Measurements from ENCODE around the gene MRPL23. TPM values are rescaled to one million over a fixed set of nuclear protein-coding genes. Genes with fewer than 3 reads are reported as not detected.

The MRPL23 gene
- total and polyA plus RNA-seq, 2 of the 13 experiments (the other 11 are each of a cell fraction or from before 2014, with no cell fraction given), result 67.8 to 123 TPM

DNA sequence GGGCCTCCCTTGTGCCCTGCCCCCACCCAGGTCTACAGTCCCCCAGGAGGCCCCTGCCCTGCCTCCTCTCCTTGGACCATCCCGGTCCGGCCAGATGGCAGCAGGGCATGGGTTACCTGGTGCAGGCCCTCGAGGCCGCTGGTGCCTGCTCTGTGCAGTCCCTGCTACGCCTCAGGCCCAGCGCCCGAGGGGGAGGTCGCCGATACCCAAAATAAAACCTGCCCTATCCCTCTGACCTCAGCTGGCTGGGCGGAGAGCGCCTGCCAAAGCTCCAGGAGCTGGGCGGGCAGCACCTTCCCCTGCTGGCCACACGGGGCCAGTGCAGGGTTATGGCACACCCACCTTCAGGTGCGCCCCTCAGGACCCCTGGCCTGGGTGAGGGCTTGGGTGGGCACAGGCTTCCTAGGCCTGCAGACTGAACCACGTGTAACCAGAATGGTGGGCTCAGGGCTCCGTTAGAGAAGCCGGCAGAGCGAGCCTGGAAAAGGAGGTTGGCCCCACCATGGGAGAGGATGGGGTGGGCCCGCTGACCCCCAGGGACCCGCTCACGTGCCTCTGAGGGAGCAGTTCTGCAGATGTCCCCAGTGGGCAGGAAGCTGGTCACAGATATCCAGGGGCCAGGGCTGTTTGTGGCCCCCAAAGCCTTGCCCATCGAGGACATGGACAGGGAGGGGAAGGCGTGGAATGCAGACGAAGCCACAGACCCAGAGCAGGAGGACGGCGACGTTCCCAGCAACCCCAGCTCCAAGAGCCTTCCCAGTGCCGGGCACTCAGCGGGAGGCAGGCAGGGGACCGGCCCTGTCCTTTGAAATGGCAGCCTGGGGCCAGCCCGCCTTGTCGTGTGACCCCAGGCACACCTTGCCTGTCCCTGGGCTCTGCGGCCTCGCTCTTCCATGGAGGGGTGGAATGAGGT, 29.4 kb upstream of the MRPL23 start (continued):
- TF ChIP-seq, protein P1, sequence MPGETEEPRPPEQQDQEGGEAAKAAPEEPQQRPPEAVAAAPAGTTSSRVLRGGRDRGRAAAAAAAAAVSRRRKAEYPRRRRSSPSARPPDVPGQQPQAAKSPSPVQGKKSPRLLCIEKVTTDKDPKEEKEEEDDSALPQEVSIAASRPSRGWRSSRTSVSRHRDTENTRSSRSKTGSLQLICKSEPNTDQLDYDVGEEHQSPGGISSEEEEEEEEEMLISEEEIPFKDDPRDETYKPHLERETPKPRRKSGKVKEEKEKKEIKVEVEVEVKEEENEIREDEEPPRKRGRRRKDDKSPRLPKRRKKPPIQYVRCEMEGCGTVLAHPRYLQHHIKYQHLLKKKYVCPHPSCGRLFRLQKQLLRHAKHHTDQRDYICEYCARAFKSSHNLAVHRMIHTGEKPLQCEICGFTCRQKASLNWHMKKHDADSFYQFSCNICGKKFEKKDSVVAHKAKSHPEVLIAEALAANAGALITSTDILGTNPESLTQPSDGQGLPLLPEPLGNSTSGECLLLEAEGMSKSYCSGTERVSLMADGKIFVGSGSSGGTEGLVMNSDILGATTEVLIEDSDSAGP (CRISPR knock-in tag; IDR thresholded peaks at IDR 0.05; ENCODE audit: borderline replicate concordance), result 0 out of 2 replicates have a peak, but pooled peaks have one; percentile 31
- TF ChIP-seq HOXD1 (CRISPR knock-in tag; IDR thresholded peaks at IDR 0.05) (no peak), ZBTB42 (CRISPR knock-in tag; IDR thresholded peaks at IDR 0.05) (no peak), MAFK (conservative IDR thresholded peaks at IDR 0.05 in 1 of 2, IDR thresholded peaks at IDR 0.05 in 1 of 2; ENCODE audit: low read length in 2 of 2) (no peak), ZNF558 (CRISPR knock-in tag; IDR thresholded peaks at IDR 0.05; ENCODE audit: borderline replicate concordance) (no peak), ZIK1 (CRISPR knock-in tag; IDR thresholded peaks at IDR 0.05; ENCODE audit: borderline replicate concordance, low read depth) (no peak), SOX5 (CRISPR knock-in tag; IDR thresholded peaks at IDR 0.05; ENCODE audit: borderline replicate concordance) (no peak), EZH2 (conservative IDR thresholded peaks at IDR 0.05; ENCODE audit: low read depth, low read length) (0 out of 2 replicates have a peak, but pooled peaks have one; percentile 15), ZNF496 (CRISPR knock-in tag; IDR thresholded peaks at IDR 0.05; ENCODE audit: insufficient replicate concordance) (no peak), ZNF614 (CRISPR knock-in tag; IDR thresholded peaks at IDR 0.05; ENCODE audit: borderline replicate concordance) (no peak), HNRNPK (IDR thresholded peaks at IDR 0.05; ENCODE audit: low read depth, low read length, poor library complexity, severe bottlenecking) (no peak), ZNF839 (CRISPR knock-in tag; IDR thresholded peaks at IDR 0.05; ENCODE audit: borderline replicate concordance) (no peak), ZNF44 (CRISPR knock-in tag; IDR thresholded peaks at IDR 0.05) (no peak)
- TF ChIP-seq, protein P2, sequence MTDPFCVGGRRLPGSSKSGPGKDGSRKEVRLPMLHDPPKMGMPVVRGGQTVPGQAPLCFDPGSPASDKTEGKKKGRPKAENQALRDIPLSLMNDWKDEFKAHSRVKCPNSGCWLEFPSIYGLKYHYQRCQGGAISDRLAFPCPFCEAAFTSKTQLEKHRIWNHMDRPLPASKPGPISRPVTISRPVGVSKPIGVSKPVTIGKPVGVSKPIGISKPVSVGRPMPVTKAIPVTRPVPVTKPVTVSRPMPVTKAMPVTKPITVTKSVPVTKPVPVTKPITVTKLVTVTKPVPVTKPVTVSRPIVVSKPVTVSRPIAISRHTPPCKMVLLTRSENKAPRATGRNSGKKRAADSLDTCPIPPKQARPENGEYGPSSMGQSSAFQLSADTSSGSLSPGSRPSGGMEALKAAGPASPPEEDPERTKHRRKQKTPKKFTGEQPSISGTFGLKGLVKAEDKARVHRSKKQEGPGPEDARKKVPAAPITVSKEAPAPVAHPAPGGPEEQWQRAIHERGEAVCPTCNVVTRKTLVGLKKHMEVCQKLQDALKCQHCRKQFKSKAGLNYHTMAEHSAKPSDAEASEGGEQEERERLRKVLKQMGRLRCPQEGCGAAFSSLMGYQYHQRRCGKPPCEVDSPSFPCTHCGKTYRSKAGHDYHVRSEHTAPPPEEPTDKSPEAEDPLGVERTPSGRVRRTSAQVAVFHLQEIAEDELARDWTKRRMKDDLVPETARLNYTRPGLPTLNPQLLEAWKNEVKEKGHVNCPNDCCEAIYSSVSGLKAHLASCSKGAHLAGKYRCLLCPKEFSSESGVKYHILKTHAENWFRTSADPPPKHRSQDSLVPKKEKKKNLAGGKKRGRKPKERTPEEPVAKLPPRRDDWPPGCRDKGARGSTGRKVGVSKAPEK (CRISPR knock-in tag; IDR thresholded peaks at IDR 0.05; ENCODE audit: borderline replicate concordance), result no peak
- TF ChIP-seq, protein P3, sequence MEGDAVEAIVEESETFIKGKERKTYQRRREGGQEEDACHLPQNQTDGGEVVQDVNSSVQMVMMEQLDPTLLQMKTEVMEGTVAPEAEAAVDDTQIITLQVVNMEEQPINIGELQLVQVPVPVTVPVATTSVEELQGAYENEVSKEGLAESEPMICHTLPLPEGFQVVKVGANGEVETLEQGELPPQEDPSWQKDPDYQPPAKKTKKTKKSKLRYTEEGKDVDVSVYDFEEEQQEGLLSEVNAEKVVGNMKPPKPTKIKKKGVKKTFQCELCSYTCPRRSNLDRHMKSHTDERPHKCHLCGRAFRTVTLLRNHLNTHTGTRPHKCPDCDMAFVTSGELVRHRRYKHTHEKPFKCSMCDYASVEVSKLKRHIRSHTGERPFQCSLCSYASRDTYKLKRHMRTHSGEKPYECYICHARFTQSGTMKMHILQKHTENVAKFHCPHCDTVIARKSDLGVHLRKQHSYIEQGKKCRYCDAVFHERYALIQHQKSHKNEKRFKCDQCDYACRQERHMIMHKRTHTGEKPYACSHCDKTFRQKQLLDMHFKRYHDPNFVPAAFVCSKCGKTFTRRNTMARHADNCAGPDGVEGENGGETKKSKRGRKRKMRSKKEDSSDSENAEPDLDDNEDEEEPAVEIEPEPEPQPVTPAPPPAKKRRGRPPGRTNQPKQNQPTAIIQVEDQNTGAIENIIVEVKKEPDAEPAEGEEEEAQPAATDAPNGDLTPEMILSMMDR (CRISPR knock-in tag; IDR thresholded peaks at IDR 0.05), result peak; percentile 64
- TF ChIP-seq, protein P4, sequence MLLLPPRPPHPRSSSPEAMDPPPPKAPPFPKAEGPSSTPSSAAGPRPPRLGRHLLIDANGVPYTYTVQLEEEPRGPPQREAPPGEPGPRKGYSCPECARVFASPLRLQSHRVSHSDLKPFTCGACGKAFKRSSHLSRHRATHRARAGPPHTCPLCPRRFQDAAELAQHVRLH (CRISPR knock-in tag; IDR thresholded peaks at IDR 0.05; ENCODE audit: borderline replicate concordance, low read depth), result no peak
- TF ChIP-seq, protein P5, sequence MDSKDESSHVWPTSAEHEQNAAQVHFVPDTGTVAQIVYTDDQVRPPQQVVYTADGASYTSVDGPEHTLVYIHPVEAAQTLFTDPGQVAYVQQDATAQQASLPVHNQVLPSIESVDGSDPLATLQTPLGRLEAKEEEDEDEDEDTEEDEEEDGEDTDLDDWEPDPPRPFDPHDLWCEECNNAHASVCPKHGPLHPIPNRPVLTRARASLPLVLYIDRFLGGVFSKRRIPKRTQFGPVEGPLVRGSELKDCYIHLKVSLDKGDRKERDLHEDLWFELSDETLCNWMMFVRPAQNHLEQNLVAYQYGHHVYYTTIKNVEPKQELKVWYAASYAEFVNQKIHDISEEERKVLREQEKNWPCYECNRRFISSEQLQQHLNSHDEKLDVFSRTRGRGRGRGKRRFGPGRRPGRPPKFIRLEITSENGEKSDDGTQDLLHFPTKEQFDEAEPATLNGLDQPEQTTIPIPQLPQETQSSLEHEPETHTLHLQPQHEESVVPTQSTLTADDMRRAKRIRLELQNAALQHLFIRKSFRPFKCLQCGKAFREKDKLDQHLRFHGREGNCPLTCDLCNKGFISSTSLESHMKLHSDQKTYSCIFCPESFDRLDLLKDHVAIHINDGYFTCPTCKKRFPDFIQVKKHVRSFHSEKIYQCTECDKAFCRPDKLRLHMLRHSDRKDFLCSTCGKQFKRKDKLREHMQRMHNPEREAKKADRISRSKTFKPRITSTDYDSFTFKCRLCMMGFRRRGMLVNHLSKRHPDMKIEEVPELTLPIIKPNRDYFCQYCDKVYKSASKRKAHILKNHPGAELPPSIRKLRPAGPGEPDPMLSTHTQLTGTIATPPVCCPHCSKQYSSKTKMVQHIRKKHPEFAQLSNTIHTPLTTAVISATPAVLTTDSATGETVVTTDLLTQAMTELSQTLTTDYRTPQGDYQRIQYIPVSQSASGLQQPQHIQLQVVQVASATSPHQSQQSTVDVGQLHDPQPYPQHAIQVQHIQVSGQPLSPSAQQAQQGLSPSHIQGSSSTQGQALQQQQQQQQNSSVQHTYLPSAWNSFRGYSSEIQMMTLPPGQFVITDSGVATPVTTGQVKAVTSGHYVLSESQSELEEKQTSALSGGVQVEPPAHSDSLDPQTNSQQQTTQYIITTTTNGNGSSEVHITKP (CRISPR knock-in tag; IDR thresholded peaks at IDR 0.05; ENCODE audit: low read depth), result no peak

Measured in HepG2 (cell line).